ENCODE data around the gene NYNRIN.
"Not testable (repeated sequence)": the region's sequence is repeated elsewhere in the genome, so short reads cannot be mapped to it uniquely, and the experiment has no call there.

Gene NYNRIN

GRCh38 chr14:24369907-24370687, 28.7 kb upstream of the NYNRIN start:
- in situ Hi-C loops (cut with MboI; ENCODE audit: low sequenced_read_pairs): no loop called here

- in situ Hi-C loops (cut with MboI; ENCODE audit: low sequenced_read_pairs): no loop called here
These were observed 28.1 kb upstream of the NYNRIN start for GRCh38 chr14:24370748-24371147.

- in situ Hi-C loops (cut with MboI; ENCODE audit: low sequenced_read_pairs): not testable (repeated sequence)
These were observed 27.2 kb upstream of the NYNRIN start for GRCh38 chr14:24371605-24372004.

GRCh38 chr14:24372701-24373416, 25.9 kb upstream of the NYNRIN start:
- in situ Hi-C loops (cut with MboI; ENCODE audit: low sequenced_read_pairs): no loop called here

GRCh38 chr14:24376448-24377070, 22.2 kb upstream of the NYNRIN start:
- in situ Hi-C loops (cut with MboI; ENCODE audit: low sequenced_read_pairs): no loop called here

- in situ Hi-C loops (cut with MboI; ENCODE audit: low sequenced_read_pairs): no loop called here
These were observed 21.7 kb upstream of the NYNRIN start for GRCh38 chr14:24377126-24377525.

GRCh38 chr14:24377657-24378056, 21.1 kb upstream of the NYNRIN start:
- in situ Hi-C loops (cut with MboI; ENCODE audit: low sequenced_read_pairs): no loop called here

GRCh38 chr14:24378327-24378726, 20.5 kb upstream of the NYNRIN start:
- in situ Hi-C loops (cut with MboI; ENCODE audit: low sequenced_read_pairs): no loop called here

GRCh38 chr14:24378981-24379906, 19.6 kb upstream of the NYNRIN start:
- in situ Hi-C loops (cut with MboI; ENCODE audit: low sequenced_read_pairs): no loop called here

GRCh38 chr14:24379907-24380730, 18.7 kb upstream of the NYNRIN start:
- in situ Hi-C loops (cut with MboI; ENCODE audit: low sequenced_read_pairs): no loop called here

GRCh38 chr14:24381363-24382063, 17.3 kb upstream of the NYNRIN start:
- in situ Hi-C loops (cut with MboI; ENCODE audit: low sequenced_read_pairs): no loop called here

- in situ Hi-C loops (cut with MboI; ENCODE audit: low sequenced_read_pairs): no loop called here
These were observed 16.8 kb upstream of the NYNRIN start for GRCh38 chr14:24382064-24382371.

- in situ Hi-C loops (cut with MboI; ENCODE audit: low sequenced_read_pairs): no loop called here
These were observed 14.6 kb upstream of the NYNRIN start for GRCh38 chr14:24384169-24384568.

GRCh38 chr14:24385524-24385923, 13.3 kb upstream of the NYNRIN start:
- in situ Hi-C loops (cut with MboI; ENCODE audit: low sequenced_read_pairs): no loop called here

GRCh38 chr14:24387009-24387345, 11.8 kb upstream of the NYNRIN start:
- in situ Hi-C loops (cut with MboI; ENCODE audit: low sequenced_read_pairs): no loop called here

GRCh38 chr14:24387579-24387978, 11.2 kb upstream of the NYNRIN start:
- in situ Hi-C loops (cut with MboI; ENCODE audit: low sequenced_read_pairs): not testable (repeated sequence)

- in situ Hi-C loops (cut with MboI; ENCODE audit: low sequenced_read_pairs): no loop called here
These were observed 10.2 kb upstream of the NYNRIN start for GRCh38 chr14:24388474-24389179.

- in situ Hi-C loops (cut with MboI; ENCODE audit: low sequenced_read_pairs): no loop called here
These were observed 9.5 kb upstream of the NYNRIN start for GRCh38 chr14:24389226-24389848.
